SK-N-SH treated with all-trans-retinoic acid at 6 μM for 48 hours (cell line): ENCODE data around the gene FMO4.

Source experiments
- ARNTL ChIP-seq: fragments of 450-650 bp; formaldehyde crosslinking; IDR thresholded peaks from 2 replicates; pipeline ENCODE4 v1.5.0; 2020; ENCODE audit warnings: low read depth, mild to moderate bottlenecking, moderate library complexity, borderline replicate concordance
- CREB5 ChIP-seq: fragments of 250-450 bp; sonication (Bioruptor Pico); IDR thresholded peaks from 2 replicates; pipeline ENCODE4 v1.5.1; 2020; ENCODE audit warnings: low read depth, mild to moderate bottlenecking, moderate library complexity
- CSRNP3 ChIP-seq: fragments of 250-450 bp; sonication (Bioruptor Pico); IDR thresholded peaks from 2 replicates; pipeline ENCODE4 v1.5.1; 2021; ENCODE audit warnings: mild to moderate bottlenecking, moderate library complexity
- GLIS3 ChIP-seq: fragments of 250-450 bp; sonication (Bioruptor Pico); IDR thresholded peaks from 2 replicates; pipeline ENCODE4 v1.5.0; 2020; ENCODE audit warnings: mild to moderate bottlenecking, moderate library complexity
- PATZ1 ChIP-seq: fragments of 250-450 bp; sonication (Bioruptor Pico); IDR thresholded peaks from 2 replicates; pipeline ENCODE4 v1.8.0; 2020; ENCODE audit warnings: mild to moderate bottlenecking, moderate library complexity, borderline replicate concordance
- PPARA ChIP-seq: fragments of 250-450 bp; sonication (Bioruptor Pico); IDR thresholded peaks from 2 replicates; pipeline ENCODE4 v1.5.0; 2020; ENCODE audit warnings: mild to moderate bottlenecking, borderline replicate concordance
- TOX ChIP-seq: fragments of 250-450 bp; sonication (Bioruptor Pico); IDR thresholded peaks from 2 replicates; pipeline ENCODE4 v1.8.0; 2021; ENCODE audit warnings: mild to moderate bottlenecking, moderate library complexity, borderline replicate concordance
- ZFP3 ChIP-seq: fragments of 250-450 bp; sonication (Bioruptor Pico); IDR thresholded peaks from 2 replicates; pipeline ENCODE4 v1.5.0; 2020; ENCODE audit warnings: mild to moderate bottlenecking, moderate library complexity
- ZFP30 ChIP-seq: fragments of 450-650 bp; formaldehyde crosslinking; IDR thresholded peaks from 2 replicates; pipeline ENCODE4 v1.5.0; 2022; ENCODE audit warnings: mild to moderate bottlenecking, moderate library complexity
- ZNF8 ChIP-seq: fragments of 450-650 bp; formaldehyde crosslinking; IDR thresholded peaks from 2 replicates; pipeline ENCODE4 v1.5.0; 2020; ENCODE audit warnings: mild to moderate bottlenecking, moderate library complexity
- TF ChIP-seq, protein P1 (sequence below): fragments of 250-450 bp; sonication (Bioruptor Pico); IDR thresholded peaks from 2 replicates; pipeline ENCODE4 v1.8.0; 2021; ENCODE audit warnings: low read depth, mild to moderate bottlenecking, moderate library complexity, borderline replicate concordance

GRCh38 chr1:171292799-171293198, 21.2 kb upstream of the FMO4 start:
- TF ChIP-seq ARNTL (CRISPR knock-in tag) (no peak), ZNF8 (no peak), CREB5 (no peak), GLIS3 (CRISPR knock-in tag) (no peak), ZFP30 (CRISPR knock-in tag) (no peak), ZFP3 (CRISPR knock-in tag) (no peak), TOX (CRISPR knock-in tag) (no peak), PATZ1 (no peak), PPARA (CRISPR knock-in tag) (no peak), CSRNP3 (CRISPR knock-in tag) (no peak)
- TF ChIP-seq, protein P1, sequence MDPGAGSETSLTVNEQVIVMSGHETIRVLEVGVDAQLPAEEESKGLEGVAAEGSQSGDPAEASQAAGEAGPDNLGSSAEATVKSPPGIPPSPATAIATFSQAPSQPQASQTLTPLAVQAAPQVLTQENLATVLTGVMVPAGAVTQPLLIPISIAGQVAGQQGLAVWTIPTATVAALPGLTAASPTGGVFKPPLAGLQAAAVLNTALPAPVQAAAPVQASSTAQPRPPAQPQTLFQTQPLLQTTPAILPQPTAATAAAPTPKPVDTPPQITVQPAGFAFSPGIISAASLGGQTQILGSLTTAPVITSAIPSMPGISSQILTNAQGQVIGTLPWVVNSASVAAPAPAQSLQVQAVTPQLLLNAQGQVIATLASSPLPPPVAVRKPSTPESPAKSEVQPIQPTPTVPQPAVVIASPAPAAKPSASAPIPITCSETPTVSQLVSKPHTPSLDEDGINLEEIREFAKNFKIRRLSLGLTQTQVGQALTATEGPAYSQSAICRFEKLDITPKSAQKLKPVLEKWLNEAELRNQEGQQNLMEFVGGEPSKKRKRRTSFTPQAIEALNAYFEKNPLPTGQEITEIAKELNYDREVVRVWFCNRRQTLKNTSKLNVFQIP (CRISPR knock-in tag): no peak
